Choroid plexus epithelial cell (primary cell): ENCODE results near the gene THAP10.

Experiments used
- DNase-seq: peaks from one replicate; pipeline ENCODE4 v3.0.0-alpha.2; 2010; ENCODE audit warnings: low read depth
- H3K4me3 ChIP-seq: 2 replicates; pipeline ENCODE4 v1.5.1; 2011; ENCODE audit warnings: low read depth, mild to moderate bottlenecking, control low read depth, low read length, moderate library complexity
- TF ChIP-seq, protein P1 (sequence below): conservative IDR thresholded peaks from 2 replicates; pipeline ENCODE4 v1.5.1; 2011; ENCODE audit warnings: low read depth, mild to moderate bottlenecking, control low read depth, inconsistent platforms, low read length, moderate library complexity

Gene THAP10

DNA sequence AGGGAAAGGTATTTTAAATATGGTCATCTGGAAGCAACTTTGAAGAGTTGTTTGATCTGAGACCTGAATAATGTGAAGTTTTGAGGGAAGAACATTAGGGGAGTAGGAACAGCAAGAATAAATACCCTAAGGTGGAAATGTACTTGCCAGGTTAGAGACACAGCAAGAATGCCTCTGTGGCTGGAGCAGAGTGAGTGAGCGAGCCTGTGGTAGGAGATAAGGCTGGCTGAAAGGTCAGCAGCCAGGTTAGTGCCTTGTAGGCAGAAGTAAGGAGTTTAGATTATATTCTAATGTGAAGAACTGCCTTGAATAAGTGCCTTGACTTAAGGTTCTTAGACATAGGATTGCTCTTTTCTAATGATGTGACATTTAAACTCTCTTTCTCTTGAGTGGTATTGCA, 18.7 kb upstream of the THAP10 start:
- DNase-seq: no peak
- H3K4me3 ChIP-seq: no peak overlapping the region
- TF ChIP-seq, protein P1, sequence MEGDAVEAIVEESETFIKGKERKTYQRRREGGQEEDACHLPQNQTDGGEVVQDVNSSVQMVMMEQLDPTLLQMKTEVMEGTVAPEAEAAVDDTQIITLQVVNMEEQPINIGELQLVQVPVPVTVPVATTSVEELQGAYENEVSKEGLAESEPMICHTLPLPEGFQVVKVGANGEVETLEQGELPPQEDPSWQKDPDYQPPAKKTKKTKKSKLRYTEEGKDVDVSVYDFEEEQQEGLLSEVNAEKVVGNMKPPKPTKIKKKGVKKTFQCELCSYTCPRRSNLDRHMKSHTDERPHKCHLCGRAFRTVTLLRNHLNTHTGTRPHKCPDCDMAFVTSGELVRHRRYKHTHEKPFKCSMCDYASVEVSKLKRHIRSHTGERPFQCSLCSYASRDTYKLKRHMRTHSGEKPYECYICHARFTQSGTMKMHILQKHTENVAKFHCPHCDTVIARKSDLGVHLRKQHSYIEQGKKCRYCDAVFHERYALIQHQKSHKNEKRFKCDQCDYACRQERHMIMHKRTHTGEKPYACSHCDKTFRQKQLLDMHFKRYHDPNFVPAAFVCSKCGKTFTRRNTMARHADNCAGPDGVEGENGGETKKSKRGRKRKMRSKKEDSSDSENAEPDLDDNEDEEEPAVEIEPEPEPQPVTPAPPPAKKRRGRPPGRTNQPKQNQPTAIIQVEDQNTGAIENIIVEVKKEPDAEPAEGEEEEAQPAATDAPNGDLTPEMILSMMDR: no peak

DNA sequence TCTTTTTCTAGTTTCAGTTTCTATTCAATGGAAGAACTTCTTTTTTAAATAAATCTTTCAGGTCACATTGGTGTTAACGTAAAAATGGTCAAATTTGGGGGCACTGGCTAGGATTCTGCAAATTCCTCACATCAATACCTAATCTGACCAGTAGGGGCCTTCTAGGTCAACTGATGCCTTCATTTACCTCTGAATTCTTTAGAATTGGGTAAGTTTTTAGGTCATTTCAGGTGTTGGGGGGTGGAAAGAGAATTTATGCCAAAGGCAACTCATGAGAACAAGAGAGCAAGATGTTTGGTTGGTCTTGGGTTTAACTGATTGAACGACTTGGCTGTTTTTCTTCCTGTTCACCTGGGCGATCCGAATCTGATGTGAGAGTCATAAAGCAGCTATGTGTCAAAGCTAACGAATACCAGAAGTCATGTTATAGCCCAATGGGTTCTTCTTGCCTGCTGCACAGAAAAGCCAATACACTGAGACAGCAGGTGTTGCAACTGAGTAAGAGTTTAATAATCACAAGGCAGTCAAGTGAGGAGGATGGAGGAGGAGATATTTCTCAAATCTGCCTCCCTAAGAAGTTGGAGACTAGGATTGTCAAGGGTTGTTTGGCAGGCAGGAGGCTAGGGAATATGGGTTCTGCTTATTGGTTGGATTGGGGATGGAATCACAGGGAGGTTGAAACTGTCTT, 15.7 kb upstream of the THAP10 start:
- H3K4me3 ChIP-seq: no peak overlapping the region
- DNase-seq: no peak
- TF ChIP-seq, protein P1: peak; percentile 21

DNA sequence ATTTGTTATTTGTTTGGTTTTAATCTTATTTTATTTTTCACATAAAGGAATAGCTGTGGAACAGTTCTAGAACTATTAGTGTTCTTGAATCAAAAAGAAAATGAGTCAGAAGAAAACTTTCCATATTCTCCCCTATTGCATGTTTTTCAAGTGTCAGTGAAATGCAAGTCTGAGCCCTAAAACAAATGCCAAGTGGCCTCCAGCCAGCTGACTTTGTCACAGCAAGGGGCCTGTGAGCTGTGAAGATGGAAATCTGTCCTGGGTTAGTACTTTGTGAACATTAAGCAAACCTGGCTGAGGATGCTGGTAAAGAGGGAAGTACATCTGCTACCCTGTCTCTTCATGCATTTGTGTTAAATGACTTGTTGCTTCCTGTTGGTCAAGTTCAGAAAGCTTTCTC, 14.6 kb upstream of the THAP10 start:
- H3K4me3 ChIP-seq: no peak overlapping the region
- peak; percentile 88 for DNase-seq
- TF ChIP-seq, protein P1: no peak

DNA sequence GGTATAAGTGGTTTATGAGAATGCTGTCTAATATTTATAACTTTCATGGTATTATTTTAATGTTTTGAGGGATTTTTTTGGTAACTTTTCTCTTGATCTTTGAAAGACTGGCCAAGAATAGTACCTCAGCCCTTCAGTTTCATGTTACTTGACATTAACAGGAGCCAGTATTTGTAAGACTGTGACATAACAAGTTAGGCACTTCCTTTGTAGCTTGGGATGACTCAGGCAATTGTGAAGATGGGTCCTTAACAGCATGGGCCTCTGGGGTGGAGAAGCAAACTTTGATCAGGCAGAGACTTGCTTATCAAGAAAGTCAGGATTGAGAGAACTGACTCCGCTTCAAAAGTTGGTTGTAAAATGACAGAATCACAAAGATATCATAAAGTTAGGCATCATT, 9.9 kb upstream of the THAP10 start:
- TF ChIP-seq, protein P1: no peak
- DNase-seq: peak; percentile 90

DNA sequence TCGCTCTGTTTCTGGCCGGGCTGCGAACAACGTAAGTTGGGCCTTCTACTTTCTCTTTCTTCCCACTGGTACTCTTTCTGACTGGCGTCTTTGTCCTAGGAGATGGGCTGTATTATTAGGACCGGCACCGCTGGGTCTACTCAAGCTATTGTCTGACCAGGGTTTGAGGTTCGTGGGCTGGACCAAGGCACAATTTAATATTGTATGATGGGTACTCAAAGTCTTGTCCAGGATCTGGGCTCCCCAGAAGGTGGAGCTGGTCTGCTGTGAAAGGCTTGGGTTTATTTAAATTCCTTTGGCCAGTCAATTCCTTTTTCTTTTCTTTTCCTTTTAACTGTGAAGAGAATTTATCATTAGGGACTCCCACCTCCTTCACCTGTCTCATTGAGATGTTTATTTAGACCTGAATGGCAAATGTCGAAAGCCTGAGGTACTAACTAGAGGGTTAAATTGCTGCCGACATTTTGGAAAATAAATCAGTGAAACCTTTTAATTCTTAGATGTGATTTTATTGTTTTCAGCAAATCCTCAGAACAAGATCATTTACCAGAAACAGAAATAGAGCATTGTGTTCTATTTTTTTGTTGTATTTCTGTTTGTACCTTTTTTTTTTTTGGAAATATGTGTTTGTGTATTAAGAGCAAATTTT, 803 bp upstream of the THAP10 start:
- peak; percentile 85 for DNase-seq
- H3K4me3 ChIP-seq: peak overlapping the region; percentile 79
- TF ChIP-seq, protein P1: peak; percentile 83

More for the DNA sequence above, 9.9 kb upstream of the THAP10 start:
- no peak overlapping the region for H3K4me3 ChIP-seq

DNA sequence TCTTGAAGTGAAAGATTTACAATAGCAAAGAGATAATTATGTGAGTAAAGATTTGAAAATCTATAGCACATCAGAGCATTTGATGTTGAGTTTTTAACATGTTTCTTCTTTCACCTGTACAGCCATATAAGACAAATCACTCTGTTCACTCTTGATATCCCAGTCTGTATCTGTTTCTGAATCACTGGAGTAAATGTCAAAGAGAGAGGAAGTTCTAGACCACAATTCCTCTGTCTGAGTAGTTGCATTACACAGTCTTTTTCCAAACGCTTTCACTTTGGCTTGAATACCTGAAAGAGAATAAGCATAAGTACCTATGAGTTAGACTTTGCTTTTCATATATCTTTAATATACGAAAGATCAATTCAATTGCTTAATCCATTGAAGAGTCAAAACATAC, 9.9 kb downstream of the THAP10 start:
- TF ChIP-seq, protein P1: no peak
- no peak overlapping the region for H3K4me3 ChIP-seq
- DNase-seq: peak; percentile 67

DNA sequence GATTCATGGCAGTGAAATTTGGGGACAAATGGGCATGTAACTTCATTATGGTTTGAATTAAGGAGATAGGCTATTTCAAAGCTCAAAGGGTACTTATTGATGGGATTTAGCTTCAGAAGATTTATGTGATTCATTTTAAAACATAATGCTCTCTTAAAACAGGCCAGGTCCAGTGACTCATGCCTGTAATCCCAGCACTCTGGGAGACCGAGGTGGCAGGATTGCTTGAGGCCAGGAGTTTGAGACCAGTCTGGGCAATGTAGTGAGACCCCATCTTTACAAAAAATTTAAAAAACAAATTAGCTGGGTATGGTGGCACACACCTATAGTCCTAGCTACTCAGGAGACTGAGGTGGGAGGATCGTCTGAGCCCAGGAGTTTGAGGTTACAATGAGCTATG, 11.5 kb downstream of the THAP10 start:
- peak; percentile 58 for DNase-seq
- H3K4me3 ChIP-seq: no peak overlapping the region
- TF ChIP-seq, protein P1: no peak
